ENCODE results near the gene LRPPRC.

GRCh38 chr2:43874776-43875451 lies 120.9 kb downstream of the LRPPRC start:
- TF ChIP-seq CTCF (conservative IDR thresholded peaks at IDR 0.05) (no peak), ZFX (IDR thresholded peaks at IDR 0.05) (no peak)
